ENCODE measurements around the gene LEFTY2. TPM values are rescaled to one million over a fixed set of nuclear protein-coding genes. Genes with fewer than 3 reads are reported as not detected.

Gene LEFTY2
- total RNA-seq, 2 donors from 2014 or later: 0.70 to 0.90 TPM

- DNase-seq (ENCODE audit: low spot score): no peak
- Histone ChIP-seq H3K27me3 (peaks cover 0 to 6% of the 10 kb centered on the region in 2 donors), H3K27ac (no peak overlapping the region), H3K4me3 (no peak overlapping the region), H3K9me3 (no peaks in the 10 kb centered on the region), H3K36me3 (no peaks in the 10 kb centered on the region), H3K4me1 (no peaks in the 10 kb centered on the region)
- TF ChIP-seq CTCF (IDR thresholded peaks at IDR 0.05): no peak
Observed at GRCh38 chr1:225965231-225965630, 24.2 kb upstream of the LEFTY2 start.

GRCh38 chr1:225963735-225964530 lies 22.9 kb upstream of the LEFTY2 start:
- no peak for DNase-seq (ENCODE audit: low spot score)
- Histone ChIP-seq H3K27me3 (peaks cover 0 to 6% of the 10 kb centered on the region in 2 donors), H3K4me1 (no peaks in the 10 kb centered on the region), H3K4me3 (no peak overlapping the region), H3K27ac (no peak overlapping the region), H3K36me3 (no peaks in the 10 kb centered on the region), H3K9me3 (no peaks in the 10 kb centered on the region)
- TF ChIP-seq CTCF (IDR thresholded peaks at IDR 0.05): no peak

- peak; percentile 26 to 63 for TF ChIP-seq CTCF (IDR thresholded peaks at IDR 0.05)
- no peaks in the 10 kb centered on the region for H3K4me1 ChIP-seq
- DNase-seq (ENCODE audit: low spot score): no peak
Observed at GRCh38 chr1:225962440-225962975, 21.5 kb upstream of the LEFTY2 start.

GRCh38 chr1:225961659-225962439 lies 20.8 kb upstream of the LEFTY2 start:
- no peak overlapping the region for H3K27ac ChIP-seq
- no peak overlapping the region for H3K4me3 ChIP-seq
- no peaks in the 10 kb centered on the region for H3K36me3 ChIP-seq
- DNase-seq (ENCODE audit: low spot score): no peak
- peaks cover 0 to 6% of the 10 kb centered on the region in 2 donors for H3K27me3 ChIP-seq
- no peaks in the 10 kb centered on the region for H3K9me3 ChIP-seq
- H3K4me1 ChIP-seq: no peaks in the 10 kb centered on the region
- no peak for TF ChIP-seq CTCF (IDR thresholded peaks at IDR 0.05)

More at GRCh38 chr1:225962440-225962975, 21.5 kb upstream of the LEFTY2 start:
- no peaks in the 10 kb centered on the region for H3K36me3 ChIP-seq
- H3K9me3 ChIP-seq: no peaks in the 10 kb centered on the region
- H3K27ac ChIP-seq: no peak overlapping the region
- H3K27me3 ChIP-seq: peaks cover 0 to 6% of the 10 kb centered on the region in 2 donors
- no peak overlapping the region for H3K4me3 ChIP-seq

GRCh38 chr1:225958041-225958440 lies 17.0 kb upstream of the LEFTY2 start:
- no peaks in the 10 kb centered on the region for H3K4me1 ChIP-seq
- no peak for TF ChIP-seq CTCF (IDR thresholded peaks at IDR 0.05)
- peaks cover 0 to 6% of the 10 kb centered on the region in 2 donors for H3K27me3 ChIP-seq
- H3K36me3 ChIP-seq: no peaks in the 10 kb centered on the region
- no peak for DNase-seq (ENCODE audit: low spot score)
- H3K9me3 ChIP-seq: no peaks in the 10 kb centered on the region
- H3K4me3 ChIP-seq: no peak overlapping the region
- H3K27ac ChIP-seq: no peak overlapping the region
